Fibroblast of lung (primary cell): ENCODE measurements around the gene PVALB. TPM values are rescaled to one million over a fixed set of nuclear protein-coding genes. Genes with fewer than 3 reads are reported as not detected.

ENCODE experiments used
- DNase-seq, 2 donors: peaks; one replicate each; pipeline versions ENCODE4 v3.0.0 to v3.0.0-alpha.2; 2010; ENCODE audit warnings: low read depth in 2 of 2
- H2AFZ ChIP-seq: 2 replicates; pipeline ENCODE4 v1.5.1; 2012; ENCODE audit warnings: low read length, control low read depth, inconsistent platforms
- H3K27ac ChIP-seq: 2 replicates; pipeline ENCODE4 v1.5.1; 2011; ENCODE audit warnings: low read length, control low read depth; ENCODE audit not compliant: insufficient read depth
- H3K27me3 ChIP-seq: 2 replicates; pipeline ENCODE4 v1.5.1; 2011; ENCODE audit warnings: mild to moderate bottlenecking, low read length; ENCODE audit not compliant: control insufficient read depth, insufficient read depth
- H3K36me3 ChIP-seq: 2 replicates; pipeline ENCODE4 v1.5.1; 2011; ENCODE audit warnings: low read length; ENCODE audit not compliant: control insufficient read depth, insufficient read depth
- H3K4me1 ChIP-seq: 2 replicates; pipeline ENCODE4 v1.5.1; 2011; ENCODE audit warnings: low read length; ENCODE audit not compliant: control insufficient read depth, insufficient read depth; ENCODE audit errors: extremely low read depth
- H3K4me2 ChIP-seq: 2 replicates; pipeline ENCODE4 v1.5.1; 2011; ENCODE audit warnings: low read length, control low read depth; ENCODE audit not compliant: insufficient read depth; ENCODE audit errors: extremely low read depth
- H3K4me3 ChIP-seq, 4 experiments: fragments of 200-600 bp in 1 of 4; sonication (generic) in 1 of 4; replicated peaks in 1 of 4; 2 replicates each; pipeline ENCODE4 v1.5.1; 2011 to 2016; ENCODE audit warnings: low read length in 4 of 4, low read depth in 3 of 4, mild to moderate bottlenecking in 3 of 4, control low read depth in 2 of 4, inconsistent platforms in 1 of 4, mixed read lengths in 1 of 4; ENCODE audit not compliant: insufficient read depth in 1 of 4; ENCODE audit errors: control extremely low read depth in 1 of 4
- H3K79me2 ChIP-seq: 2 replicates; pipeline ENCODE4 v1.5.1; 2012; ENCODE audit warnings: mild to moderate bottlenecking, low read length, inconsistent platforms; ENCODE audit not compliant: control insufficient read depth, insufficient read depth
- H3K9ac ChIP-seq: 2 replicates; pipeline ENCODE4 v1.5.1; 2011; ENCODE audit warnings: mild to moderate bottlenecking, low read length, control low read depth; ENCODE audit not compliant: insufficient read depth
- H3K9me3 ChIP-seq: 2 replicates; pipeline ENCODE4 v1.5.1; 2012; ENCODE audit warnings: low read depth, low read length; ENCODE audit not compliant: control insufficient read depth, insufficient read depth
- H4K20me1 ChIP-seq: 2 replicates; pipeline ENCODE4 v1.5.1; 2011; ENCODE audit warnings: low read length; ENCODE audit not compliant: control insufficient read depth, insufficient read depth; ENCODE audit errors: extremely low read depth
- CTCF ChIP-seq, 2 donors: IDR thresholded peaks in 1 of 2; conservative IDR thresholded peaks in 1 of 2; 1 replicate in 1 of 2; 2 replicates in 1 of 2; pipeline ENCODE4 v1.5.1; 2011 to 2012; ENCODE audit warnings: low read length in 2 of 2, control low read depth in 1 of 2, inconsistent platforms in 1 of 2, low read depth in 1 of 2, mild to moderate bottlenecking in 1 of 2
- EZH2 ChIP-seq: IDR thresholded peaks from 2 replicates; pipeline ENCODE4 v1.5.1; 2012; ENCODE audit warnings: low read length, control low read depth, mild to moderate bottlenecking; ENCODE audit errors: missing control alignments
- polyA plus RNA-seq, 2 donors: library from polyadenylated mRNA; depleted of rRNA in 1 of 2; stranded (reverse) in 1 of 2; unstranded in 1 of 2; fragments of >200 nt; gene quantifications; 2 replicates each; pipeline ENCODE4 v1.2.1, GENCODE V29; 2011 to 2012; ENCODE audit warnings: missing spikeins in 1 of 2
- total RNA-seq: library from RNA; depleted of rRNA; stranded (reverse); fragments of >200 nt; gene quantifications from 2 replicates; pipeline ENCODE4 v1.2.1, GENCODE V29; 2014

Gene PVALB
- total and polyA plus RNA-seq, 2 donors (not counting 1 experiment from before 2014, with no cell fraction given): not detected

GRCh38 chr22:36863979-36864378 lies 47.1 kb upstream of the PVALB start:
- DNase-seq: no peak
- H3K27me3 ChIP-seq: peaks cover 1% of the 10 kb centered on the region
- H3K79me2 ChIP-seq: no peaks in the 10 kb centered on the region
- no peaks in the 10 kb centered on the region for H3K36me3 ChIP-seq
- H3K9ac ChIP-seq: no peak overlapping the region
- no peak overlapping the region for H3K4me2 ChIP-seq
- H2AFZ ChIP-seq: no peak overlapping the region
- H3K4me3 ChIP-seq: no peak overlapping the region
- H3K4me1 ChIP-seq: no peaks in the 10 kb centered on the region
- H4K20me1 ChIP-seq: no peaks in the 10 kb centered on the region
- TF ChIP-seq CTCF (conservative IDR thresholded peaks at IDR 0.05 in 1 of 2, IDR thresholded peaks at IDR 0.05 in 1 of 2; ENCODE audit: low read depth in 1 of 2, low read length in 2 of 2): no peak
- no peak for TF ChIP-seq EZH2
- H3K9me3 ChIP-seq: no peaks in the 10 kb centered on the region
- H3K27ac ChIP-seq: no peak overlapping the region

DNA sequence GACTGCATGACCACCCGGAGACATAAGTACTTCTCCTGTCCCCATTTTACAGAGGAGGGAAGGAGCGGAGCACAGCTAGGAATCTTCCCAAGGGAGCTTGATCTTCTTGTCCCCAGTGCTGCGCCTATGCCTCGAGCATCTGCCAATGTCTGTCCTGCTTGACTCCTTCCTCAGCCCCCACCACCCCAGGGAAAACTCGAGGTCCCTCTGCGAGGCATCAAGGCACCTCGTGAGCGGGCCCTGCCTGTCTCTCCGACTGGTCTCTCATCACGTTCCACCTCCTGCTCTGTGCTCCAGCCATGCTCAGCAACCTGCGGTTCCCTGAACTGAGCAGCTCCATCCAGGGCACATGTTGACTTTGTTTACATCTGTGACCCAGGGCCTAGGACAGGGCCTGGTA lies 46.4 kb upstream of the PVALB start:
- H4K20me1 ChIP-seq: no peaks in the 10 kb centered on the region
- H3K79me2 ChIP-seq: no peaks in the 10 kb centered on the region
- H3K36me3 ChIP-seq: no peaks in the 10 kb centered on the region
- H3K27me3 ChIP-seq: peaks cover 2% of the 10 kb centered on the region
- no peak overlapping the region for H2AFZ ChIP-seq
- no peaks in the 10 kb centered on the region for H3K9me3 ChIP-seq
- H3K4me3 ChIP-seq: no peak overlapping the region
- no peak for DNase-seq
- H3K27ac ChIP-seq: no peak overlapping the region
- no peaks in the 10 kb centered on the region for H3K4me1 ChIP-seq
- no peak overlapping the region for H3K4me2 ChIP-seq
- H3K9ac ChIP-seq: no peak overlapping the region
- TF ChIP-seq CTCF (conservative IDR thresholded peaks at IDR 0.05 in 1 of 2, IDR thresholded peaks at IDR 0.05 in 1 of 2; ENCODE audit: low read depth in 1 of 2, low read length in 2 of 2): no peak
- no peak for TF ChIP-seq EZH2

DNA sequence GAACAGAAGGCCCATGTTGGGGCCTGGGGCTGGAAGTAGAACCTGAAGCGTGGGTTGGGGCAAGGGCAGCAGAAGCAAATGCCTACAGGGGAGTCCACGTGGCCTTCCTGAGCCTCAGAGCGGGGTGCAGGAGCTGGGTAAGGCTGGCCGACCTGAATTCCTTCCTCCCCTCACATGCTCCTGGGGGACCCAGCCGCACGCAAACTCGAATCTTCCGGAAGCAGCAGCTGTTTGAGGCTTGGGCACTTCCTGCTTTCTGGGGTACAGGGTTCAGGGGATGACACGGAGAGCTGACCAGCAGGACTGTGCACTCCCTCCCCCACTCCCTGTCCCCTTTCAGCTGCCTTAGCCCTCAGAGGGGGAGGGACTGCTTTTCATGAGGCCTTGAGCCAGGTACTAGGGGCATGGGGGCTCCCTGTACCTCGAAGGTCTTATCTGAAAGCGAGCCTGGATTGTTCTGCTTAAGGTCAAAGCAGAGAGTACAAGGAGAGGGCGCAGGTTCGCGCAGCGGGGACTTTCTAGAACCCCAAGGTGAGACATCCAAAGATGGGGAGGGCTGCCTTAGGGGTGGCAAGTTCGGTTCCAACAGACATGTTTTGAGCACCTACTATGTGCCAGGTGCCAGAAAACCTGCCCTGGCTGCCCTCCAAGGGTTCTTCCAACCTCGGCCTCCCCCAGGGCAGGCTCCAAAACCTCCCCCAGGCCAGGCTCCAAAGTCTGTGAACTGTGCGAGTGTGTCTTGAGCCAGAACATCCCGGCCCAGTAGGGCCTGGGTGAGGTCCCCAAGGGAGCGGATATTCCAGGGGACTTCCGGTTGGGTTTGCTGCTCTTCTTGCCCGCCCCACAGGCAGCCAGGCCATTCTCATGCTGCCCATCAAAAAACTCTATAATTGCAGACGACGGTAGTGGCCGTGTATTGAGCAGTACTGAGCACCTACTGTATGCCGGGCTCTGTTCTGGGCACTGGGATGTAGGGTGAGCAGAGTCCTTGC lies 45.7 kb upstream of the PVALB start:
- H3K4me1 ChIP-seq: no peaks in the 10 kb centered on the region
- TF ChIP-seq EZH2 (no peak), CTCF (conservative IDR thresholded peaks at IDR 0.05 in 1 of 2, IDR thresholded peaks at IDR 0.05 in 1 of 2; ENCODE audit: low read depth in 1 of 2, low read length in 2 of 2) (no peak)
- H2AFZ ChIP-seq: no peak overlapping the region
- no peaks in the 10 kb centered on the region for H3K9me3 ChIP-seq
- H3K4me3 ChIP-seq: no peak overlapping the region
- DNase-seq: no peak
- H4K20me1 ChIP-seq: no peaks in the 10 kb centered on the region
- no peak overlapping the region for H3K27ac ChIP-seq
- H3K79me2 ChIP-seq: no peaks in the 10 kb centered on the region
- no peak overlapping the region for H3K4me2 ChIP-seq
- H3K36me3 ChIP-seq: no peaks in the 10 kb centered on the region
- H3K9ac ChIP-seq: no peak overlapping the region
- peaks cover 6% of the 10 kb centered on the region for H3K27me3 ChIP-seq
